ENCODE data around the gene HADHA. TPM values are rescaled to one million over a fixed set of nuclear protein-coding genes. Genes with fewer than 3 reads are reported as not detected.

HADHA gene
- polyA plus RNA-seq, 1 donor (not counting 4 experiments of a cell fraction or from before 2014, with no cell fraction given) = 150 TPM

GRCh38 chr2:26217720-26218119 lies 26.7 kb downstream of the HADHA start:
- DNase-seq (ENCODE audit: low read depth, low spot score) (no peak), FAIRE-seq (no peak)
- Histone ChIP-seq H3K9me1 (ENCODE audit: control insufficient read depth, extremely low read depth, insufficient read depth, low read length) (no peaks in the 10 kb centered on the region), H3K4me3 (ENCODE audit: control insufficient read depth in 2 of 3, extremely low read depth in 1 of 3, insufficient read depth in 2 of 3, low read depth in 1 of 3, low read length in 3 of 3) (no peak overlapping the region), H4K20me1 (ENCODE audit: control insufficient read depth, extremely low read depth, insufficient read depth, low read length) (no peaks in the 10 kb centered on the region), H3K4me1 (ENCODE audit: control insufficient read depth, extremely low read depth, insufficient read depth, low read length) (no peaks in the 10 kb centered on the region), H3K36me3 (ENCODE audit: control insufficient read depth in 2 of 2, extremely low read depth in 1 of 2, insufficient read depth in 2 of 2, low read length in 2 of 2) (peaks cover 29 to 30% of the 10 kb centered on the region in 2 experiments), H3K4me2 (ENCODE audit: control insufficient read depth, extremely low read depth, insufficient read depth, low read depth, low read length) (no peak overlapping the region), H2AFZ (ENCODE audit: control insufficient read depth, low read length) (no peak overlapping the region), H3K27ac (ENCODE audit: control insufficient read depth, insufficient read depth, low read length) (no peak overlapping the region), H3K9ac (ENCODE audit: control insufficient read depth, extremely low read depth, insufficient read depth, low read length) (no peak overlapping the region), H3K9me3 (ENCODE audit: control insufficient read depth, low read depth, low read length) (no peaks in the 10 kb centered on the region), H3K27me3 (ENCODE audit: control insufficient read depth, extremely low read depth, insufficient read depth, low read length) (no peaks in the 10 kb centered on the region), H3K79me2 (ENCODE audit: control insufficient read depth, insufficient read depth, low read length) (no peaks in the 10 kb centered on the region)
- dilution Hi-C loops (cut with MboI; ENCODE audit: extremely low pct_ligation_motif_present, low sequenced_read_pairs) = no loop called here
- TF ChIP-seq CTCF (optimal IDR thresholded peaks at IDR 0.05 in 1 of 3, IDR thresholded peaks at IDR 0.05 in 1 of 3, conservative IDR thresholded peaks at IDR 0.05 in 1 of 3; ENCODE audit: extremely low read depth in 1 of 3, insufficient read depth in 2 of 3, low read length in 3 of 3) (no peak), EZH2 (IDR thresholded peaks at IDR 0.05; ENCODE audit: low read length) (no peak)

- DNase-seq (ENCODE audit: low read depth, low spot score) (no peak), FAIRE-seq (no peak)
- H3K4me3 ChIP-seq (ENCODE audit: control insufficient read depth in 2 of 3, extremely low read depth in 1 of 3, insufficient read depth in 2 of 3, low read depth in 1 of 3, low read length in 3 of 3) = no peak overlapping the region
- no peaks in the 10 kb centered on the region for H3K4me1 ChIP-seq (ENCODE audit: control insufficient read depth, extremely low read depth, insufficient read depth, low read length)
- no peaks in the 10 kb centered on the region for H3K79me2 ChIP-seq (ENCODE audit: control insufficient read depth, insufficient read depth, low read length)
- peaks cover 25% of the 10 kb centered on the region in 2 experiments for H3K36me3 ChIP-seq (ENCODE audit: control insufficient read depth in 2 of 2, extremely low read depth in 1 of 2, insufficient read depth in 2 of 2, low read length in 2 of 2)
- H2AFZ ChIP-seq (ENCODE audit: control insufficient read depth, low read length) = no peak overlapping the region
- no peaks in the 10 kb centered on the region for H3K9me1 ChIP-seq (ENCODE audit: control insufficient read depth, extremely low read depth, insufficient read depth, low read length)
- H3K9me3 ChIP-seq (ENCODE audit: control insufficient read depth, low read depth, low read length) = no peaks in the 10 kb centered on the region
- TF ChIP-seq EZH2 (IDR thresholded peaks at IDR 0.05; ENCODE audit: low read length) (no peak), CTCF (optimal IDR thresholded peaks at IDR 0.05 in 1 of 3, IDR thresholded peaks at IDR 0.05 in 1 of 3, conservative IDR thresholded peaks at IDR 0.05 in 1 of 3; ENCODE audit: extremely low read depth in 1 of 3, insufficient read depth in 2 of 3, low read length in 3 of 3) (no peak)
- no peak overlapping the region for H3K9ac ChIP-seq (ENCODE audit: control insufficient read depth, extremely low read depth, insufficient read depth, low read length)
- H3K4me2 ChIP-seq (ENCODE audit: control insufficient read depth, extremely low read depth, insufficient read depth, low read depth, low read length) = no peak overlapping the region
- no peaks in the 10 kb centered on the region for H4K20me1 ChIP-seq (ENCODE audit: control insufficient read depth, extremely low read depth, insufficient read depth, low read length)
- no peak overlapping the region for H3K27ac ChIP-seq (ENCODE audit: control insufficient read depth, insufficient read depth, low read length)
- H3K27me3 ChIP-seq (ENCODE audit: control insufficient read depth, extremely low read depth, insufficient read depth, low read length) = no peaks in the 10 kb centered on the region
- dilution Hi-C loops (cut with MboI; ENCODE audit: extremely low pct_ligation_motif_present, low sequenced_read_pairs) = no loop called here
These were observed 27.8 kb downstream of the HADHA start for GRCh38 chr2:26216587-26216986.

Data from keratinocyte (primary cell).